Measurements from ENCODE around the gene ARPP19.
"Not testable (repeated sequence)": the region's sequence is repeated elsewhere in the genome, so short reads cannot be mapped to it uniquely, and the experiment has no call there.

ARPP19 gene

DNA sequence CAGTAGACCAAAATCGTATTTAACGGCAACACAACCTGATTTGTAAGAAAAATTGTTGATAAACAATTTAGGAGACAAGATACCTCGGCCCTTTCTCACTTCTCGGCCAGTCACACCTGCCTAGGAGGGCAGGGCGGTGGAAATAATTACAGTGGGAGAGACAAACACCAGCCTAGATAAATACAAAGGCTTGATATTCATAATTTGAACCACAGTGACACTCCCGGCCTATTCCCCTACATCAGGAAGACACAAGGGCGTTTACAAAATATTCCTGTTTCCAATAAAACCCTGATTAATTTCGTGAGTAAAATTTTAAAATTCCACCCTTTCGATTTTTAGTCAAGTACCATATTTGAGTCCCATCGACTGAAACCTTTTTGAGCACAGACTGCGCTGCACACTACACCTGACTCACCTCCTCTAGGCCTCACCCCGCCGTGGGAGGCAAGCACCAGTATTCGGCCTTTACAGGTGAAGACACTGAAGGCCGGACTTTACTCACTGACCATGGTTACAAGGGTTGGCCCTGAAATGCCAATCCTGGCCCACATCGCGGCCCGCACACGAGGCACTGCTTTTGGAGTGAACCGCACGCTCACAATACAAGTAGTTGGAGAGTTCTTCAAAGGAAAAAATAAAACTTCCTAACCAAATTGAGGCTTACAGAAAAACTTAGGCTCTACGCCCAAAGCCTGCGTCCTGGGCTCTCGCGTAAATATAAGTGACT is 794 bp downstream of the ARPP19 start:
- Histone ChIP-seq H3K4me3 (peak overlapping the region; percentile 63 to 91 (median 81)), H3K27me3 (no peaks in the 10 kb centered on the region), H3K4me2 (peak overlapping the region; percentile 82 to 99 (median 91)), H3K9me3 (replicated peaks in 1 of 11) (no peaks in the 10 kb centered on the region; a peak in 1 of 22 replicates), H3K9ac (peak overlapping the region; percentile 90 to 98 (median 95)), H3K4me1 (peaks cover 17 to 34% (median 27%) of the 10 kb centered on the region in 10 experiments), H3K36me3 (peaks cover 0 to 31% (median 17%) of the 10 kb centered on the region in 11 experiments; a peak in 16 of 22 replicates), H3K27ac (peak overlapping the region; percentile 90 to 97 (median 94)), H4K20me1 (peaks cover 37 to 52% (median 47%) of the 10 kb centered on the region in 11 experiments)
- TF ChIP-seq Cebpa-rat (IDR thresholded peaks at IDR 0.05), result no peak

- Histone ChIP-seq H3K27ac (peak overlapping the region in 8 of 11 experiments; percentile 1 to 97 (median 94); a peak in 9 of 22 replicates), H3K36me3 (peaks cover 0 to 38% (median 19%) of the 10 kb centered on the region in 11 experiments; a peak in 16 of 22 replicates), H3K27me3 (no peaks in the 10 kb centered on the region), H3K4me3 (peak overlapping the region; percentile 63 to 91 (median 81); a peak in 19 of 20 replicates), H3K4me2 (peak overlapping the region; percentile 82 to 99 (median 91)), H3K9me3 (replicated peaks in 1 of 11) (no peaks in the 10 kb centered on the region; a peak in 1 of 22 replicates), H4K20me1 (peaks cover 48 to 63% (median 58%) of the 10 kb centered on the region in 11 experiments), H3K9ac (peak overlapping the region; percentile 90 to 98 (median 95); a peak in 21 of 22 replicates), H3K4me1 (peaks cover 17 to 34% (median 27%) of the 10 kb centered on the region in 10 experiments)
- no peak for TF ChIP-seq Cebpa-rat (IDR thresholded peaks at IDR 0.05)
Measured at GRCh38 chr15:52566889-52567288, 1.9 kb downstream of the ARPP19 start.

DNA sequence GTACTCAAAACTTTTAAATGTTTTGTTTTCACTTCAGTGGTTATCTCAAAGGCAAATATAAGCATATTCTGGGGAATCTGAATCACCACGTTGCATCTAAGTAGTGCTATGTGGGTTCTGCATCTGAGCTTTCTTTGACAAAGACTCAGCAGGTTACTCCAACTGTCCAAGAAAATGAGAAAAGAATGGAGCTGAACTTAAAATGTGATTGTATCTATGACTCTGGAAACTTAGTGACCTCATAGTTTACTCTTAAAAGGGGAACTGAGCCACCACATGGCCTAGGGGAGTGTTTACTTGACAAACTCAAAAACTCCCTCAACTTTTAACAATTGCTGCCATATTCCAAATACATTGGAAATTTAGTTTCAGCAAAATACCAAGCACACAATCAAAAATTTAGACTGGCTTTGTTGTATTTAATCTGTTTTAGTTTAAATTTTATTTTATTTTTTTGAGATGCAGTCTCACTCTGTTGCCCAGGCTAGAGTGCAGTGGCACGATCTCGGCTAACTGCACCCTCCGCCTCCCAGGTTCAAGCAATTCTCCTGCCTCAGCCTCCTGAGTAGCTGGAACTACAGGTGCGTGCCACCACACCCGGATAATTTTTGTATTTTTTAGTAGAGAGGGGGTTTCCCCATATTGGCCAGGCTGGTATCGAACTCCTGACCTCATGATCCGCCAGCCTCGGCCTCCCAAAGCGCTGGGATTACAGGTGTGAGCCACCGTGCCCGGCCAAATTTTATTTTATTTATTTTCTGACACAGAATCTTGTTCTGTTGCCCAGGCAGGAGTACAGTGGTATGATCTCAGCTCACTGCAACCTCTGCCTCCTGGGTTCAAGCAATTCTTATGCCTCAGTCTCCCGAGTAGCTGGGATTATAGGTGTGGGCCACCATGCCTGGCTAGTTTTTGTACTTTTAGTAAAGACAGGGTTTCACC is 3.1 kb downstream of the ARPP19 start:
- peaks cover 0 to 42% (median 21%) of the 10 kb centered on the region in 11 experiments; a peak in 16 of 22 replicates for H3K36me3 ChIP-seq
- peak overlapping the region in 3 of 11 experiments; percentile 91 to 97 (median 96); a peak in 2 of 22 replicates for H3K9ac ChIP-seq
- peak overlapping the region; percentile 82 to 99 (median 91) for H3K4me2 ChIP-seq
- peaks cover 17 to 37% (median 27%) of the 10 kb centered on the region in 10 experiments for H3K4me1 ChIP-seq
- not testable (repeated sequence) for H3K4me3 ChIP-seq; H3K27me3 ChIP-seq; H3K9me3 ChIP-seq (replicated peaks in 1 of 11)
- peak overlapping the region in 2 of 11 experiments; percentile 14 to 30; a peak in 3 of 22 replicates for H3K27ac ChIP-seq
- H4K20me1 ChIP-seq, result peaks cover 56 to 75% (median 70%) of the 10 kb centered on the region in 11 experiments

GRCh38 chr15:52563501-52564060 is 5.2 kb downstream of the ARPP19 start:
- H3K9me3 ChIP-seq (replicated peaks in 1 of 11), result no peaks in the 10 kb centered on the region; a peak in 1 of 22 replicates
- peaks cover 77 to 96% (median 92%) of the 10 kb centered on the region in 11 experiments for H4K20me1 ChIP-seq
- no peak overlapping the region for H3K4me3 ChIP-seq
- H3K27me3 ChIP-seq, result no peaks in the 10 kb centered on the region
- H3K9ac ChIP-seq, result no peak overlapping the region
- H3K36me3 ChIP-seq, result peaks cover 15 to 63% (median 42%) of the 10 kb centered on the region in 11 experiments; a peak in 19 of 22 replicates
- no peak for TF ChIP-seq Cebpa-rat (IDR thresholded peaks at IDR 0.05)
- no peak overlapping the region for H3K4me2 ChIP-seq
- peaks cover 17 to 52% (median 25%) of the 10 kb centered on the region in 10 experiments for H3K4me1 ChIP-seq
- H3K27ac ChIP-seq, result no peak overlapping the region

DNA sequence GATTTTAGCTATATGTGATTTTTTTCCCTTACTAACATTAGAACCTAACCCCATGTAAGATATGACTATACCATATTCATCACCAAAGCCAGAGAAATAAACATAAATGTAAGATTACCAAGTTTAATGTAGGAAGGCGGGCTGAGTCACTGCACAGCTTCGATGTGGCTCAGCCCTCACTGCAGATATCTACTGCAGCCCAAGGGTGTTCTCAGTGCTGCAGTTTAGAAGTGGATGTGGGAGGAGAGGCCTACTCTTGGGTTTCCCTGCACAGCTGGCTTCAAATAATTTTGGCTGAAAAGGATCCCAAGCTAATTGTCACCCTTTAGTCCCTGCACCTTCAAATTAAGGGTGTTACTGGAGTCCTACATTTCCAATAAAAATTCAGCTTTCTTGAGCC is 9.3 kb downstream of the ARPP19 start:
- no peaks in the 10 kb centered on the region for H3K9me3 ChIP-seq (replicated peaks in 1 of 11)
- H3K27me3 ChIP-seq, result no peaks in the 10 kb centered on the region
- H3K4me1 ChIP-seq, result peaks cover 0 to 39% (median under 1%) of the 10 kb centered on the region in 10 experiments; a peak in 7 of 20 replicates
- H3K9ac ChIP-seq, result no peak overlapping the region
- H3K36me3 ChIP-seq, result peaks cover 29 to 87% (median 59%) of the 10 kb centered on the region in 11 experiments; a peak in 20 of 22 replicates
- H3K4me2 ChIP-seq, result no peak overlapping the region
- no peak overlapping the region for H3K4me3 ChIP-seq
- no peak overlapping the region for H3K27ac ChIP-seq
- no peak for TF ChIP-seq Cebpa-rat (IDR thresholded peaks at IDR 0.05)
- H4K20me1 ChIP-seq, result peaks cover 62 to 98% (median 93%) of the 10 kb centered on the region in 11 experiments

DNA sequence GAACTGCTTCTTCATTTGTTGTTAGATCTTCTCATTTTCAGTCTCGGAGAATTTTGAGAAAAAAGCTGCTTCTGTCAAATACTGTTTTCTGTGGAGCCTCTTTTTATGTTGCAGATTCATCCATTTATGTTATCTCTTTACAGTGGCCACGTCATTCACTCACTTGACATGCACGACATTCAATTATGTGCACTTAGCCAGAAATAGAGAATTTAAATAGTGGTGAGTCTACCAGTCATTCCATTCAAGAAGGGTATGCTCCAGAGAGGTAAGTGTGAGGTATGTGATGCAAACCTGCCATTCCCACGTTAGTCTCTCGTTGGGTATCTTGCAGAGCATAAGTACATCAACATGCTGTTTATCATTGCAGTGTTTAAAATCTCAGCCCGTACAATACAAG is 9.8 kb downstream of the ARPP19 start:
- no peaks in the 10 kb centered on the region for H3K27me3 ChIP-seq
- H3K27ac ChIP-seq, result no peak overlapping the region
- H3K4me1 ChIP-seq, result peaks cover 0 to 39% (median 0%) of the 10 kb centered on the region in 10 experiments; a peak in 6 of 20 replicates
- H3K9me3 ChIP-seq (replicated peaks in 1 of 11), result no peaks in the 10 kb centered on the region
- peaks cover 58 to 98% (median 91%) of the 10 kb centered on the region in 11 experiments for H4K20me1 ChIP-seq
- peak overlapping the region in 1 of 11 experiments; percentile 35; a peak in 1 of 22 replicates for H3K4me2 ChIP-seq
- H3K9ac ChIP-seq, result no peak overlapping the region
- no peak overlapping the region for H3K4me3 ChIP-seq
- H3K36me3 ChIP-seq, result peaks cover 35 to 87% (median 59%) of the 10 kb centered on the region in 11 experiments; a peak in 21 of 22 replicates
- no peak for TF ChIP-seq Cebpa-rat (IDR thresholded peaks at IDR 0.05)

- Histone ChIP-seq H3K4me3 (no peak overlapping the region), H3K9ac (no peak overlapping the region), H3K9me3 (replicated peaks in 1 of 11) (no peaks in the 10 kb centered on the region), H3K4me2 (peak overlapping the region in 2 of 11 experiments; percentile 26 to 35; a peak in 3 of 22 replicates), H3K27me3 (no peaks in the 10 kb centered on the region), H3K27ac (0 out of 22 replicates have a peak overlapping the region, but pooled peaks of 1 of the 11 experiments have one; percentile 30), H3K36me3 (peaks cover 35 to 87% (median 65%) of the 10 kb centered on the region in 11 experiments; a peak in 21 of 22 replicates), H3K4me1 (peaks cover 0 to 39% (median 0%) of the 10 kb centered on the region in 10 experiments; a peak in 6 of 20 replicates), H4K20me1 (peaks cover 51 to 98% (median 91%) of the 10 kb centered on the region in 11 experiments)
- TF ChIP-seq Cebpa-rat (IDR thresholded peaks at IDR 0.05), result no peak
Measured at GRCh38 chr15:52558196-52558595, 10.6 kb downstream of the ARPP19 start.

GRCh38 chr15:52557274-52557641 is 11.6 kb downstream of the ARPP19 start:
- Histone ChIP-seq H3K27me3 (no peaks in the 10 kb centered on the region), H3K27ac (no peak overlapping the region), H3K9me3 (replicated peaks in 1 of 11) (no peaks in the 10 kb centered on the region), H3K9ac (no peak overlapping the region), H3K36me3 (peaks cover 40 to 88% (median 69%) of the 10 kb centered on the region in 11 experiments), H3K4me1 (peaks cover 0 to 39% (median 0%) of the 10 kb centered on the region in 10 experiments; a peak in 6 of 20 replicates), H3K4me3 (no peak overlapping the region), H3K4me2 (no peak overlapping the region; a peak in 1 of 22 replicates), H4K20me1 (peaks cover 45 to 98% (median 91%) of the 10 kb centered on the region in 11 experiments)
- TF ChIP-seq Cebpa-rat (IDR thresholded peaks at IDR 0.05), result no peak

All from BLaER1 treated with 17β-estradiol and CSF1 and Interleukin-3, amounts not matched to agents 10 nM and 100 nM (cell line).